Measurements from ENCODE around the gene RSBN1.

The RSBN1 gene

DNA sequence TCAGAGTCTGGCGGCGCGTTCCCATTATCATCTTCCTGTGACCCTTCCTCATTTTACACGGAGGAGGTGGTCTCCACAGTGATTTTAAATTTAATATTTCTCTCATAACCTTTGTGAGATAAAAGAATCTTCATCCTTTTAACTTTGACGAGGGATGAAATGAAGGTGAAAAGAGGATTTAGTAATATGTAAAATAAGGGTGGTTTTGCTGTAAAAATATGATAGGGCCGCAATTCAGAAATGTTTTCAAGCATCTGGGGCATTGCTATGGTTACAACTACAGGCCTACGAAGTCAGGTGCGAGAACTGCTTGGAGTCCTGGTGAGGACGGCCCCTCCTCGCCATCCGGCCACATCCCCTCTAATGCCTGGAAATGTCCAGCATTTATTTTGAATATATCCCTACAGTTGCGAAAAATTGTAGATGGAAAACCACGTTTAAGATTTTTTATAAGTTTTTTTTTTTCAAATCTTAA lies 422 bp upstream of the RSBN1 start:
- no peak for DNase-seq (ENCODE audit: low spot score)

DNA sequence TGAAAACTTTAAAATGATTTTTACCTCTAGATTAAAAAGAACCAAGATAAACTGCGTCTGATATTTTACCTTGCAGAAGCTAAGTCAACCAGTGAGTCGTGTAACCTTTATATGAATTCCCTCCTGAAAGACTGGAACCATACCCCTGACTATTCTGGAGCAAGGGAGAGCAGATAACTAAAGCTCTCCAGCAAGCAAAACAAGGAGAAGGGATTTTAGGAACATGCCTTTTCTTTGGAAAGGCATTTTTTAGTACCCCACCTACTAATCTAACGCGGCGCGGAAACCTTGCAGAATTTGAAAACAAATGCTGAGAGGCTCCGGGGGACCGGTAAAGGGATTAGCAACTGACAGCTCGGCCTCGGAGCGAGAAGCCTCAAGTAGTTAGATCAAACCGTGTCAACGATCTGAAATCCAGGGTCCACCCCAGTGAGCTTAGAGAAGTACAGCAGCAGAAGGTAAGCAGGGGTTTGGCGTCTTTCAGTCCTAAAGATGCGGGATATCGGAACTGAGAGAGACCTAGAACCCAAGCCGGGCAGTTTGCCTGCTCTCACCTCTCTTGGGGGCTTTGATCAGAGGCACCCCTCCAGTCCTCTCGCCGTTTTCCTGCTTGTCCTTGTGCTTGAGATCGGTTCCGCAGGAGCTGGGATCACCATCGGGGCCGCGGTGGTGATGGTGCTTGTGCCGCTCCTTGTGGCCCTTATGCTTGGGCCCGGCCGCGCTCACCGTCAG lies 954 bp downstream of the RSBN1 start:
- peak; percentile 39 for DNase-seq (ENCODE audit: low spot score)

DNA sequence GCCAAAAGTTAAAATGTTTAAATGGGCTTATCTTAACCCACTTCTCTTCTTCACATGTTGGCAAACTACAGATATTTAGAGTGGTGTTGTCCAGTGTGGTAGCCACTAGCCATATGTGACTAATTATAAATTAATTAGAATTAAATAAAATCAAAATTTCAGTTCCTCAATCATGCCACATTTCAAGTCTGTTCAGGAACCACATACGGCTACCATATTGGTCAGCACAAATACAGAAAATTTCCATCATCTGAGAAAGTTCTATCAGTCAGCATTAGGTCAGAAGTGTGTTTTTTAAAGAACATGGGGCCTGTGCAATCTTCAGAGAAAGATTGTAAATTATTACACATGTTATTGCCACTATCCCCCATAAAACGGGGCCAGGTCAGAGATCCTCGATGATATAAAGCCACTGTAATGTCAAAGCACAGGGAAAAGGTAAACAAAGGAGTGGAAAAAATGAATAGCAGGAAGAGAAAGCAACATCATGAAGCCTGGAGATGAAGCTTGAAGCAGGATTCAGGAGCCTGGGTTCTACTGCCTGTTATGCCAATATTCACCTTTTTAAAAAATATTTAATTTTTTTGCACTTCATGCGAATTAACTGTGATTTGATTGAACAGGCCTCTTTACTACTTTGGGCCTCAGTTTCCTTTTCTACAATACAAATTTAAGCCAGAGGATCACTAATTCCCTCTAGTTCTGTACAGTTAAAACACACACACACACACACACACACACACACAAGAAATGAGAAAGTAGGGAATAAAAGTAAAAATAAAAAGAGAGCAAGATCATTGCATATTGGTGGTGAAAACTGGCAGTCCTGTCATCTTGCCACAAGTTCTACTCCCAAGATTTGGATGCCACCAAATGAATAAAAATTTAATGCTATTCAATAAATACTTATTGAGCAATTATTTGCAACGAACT lies 2.3 kb downstream of the RSBN1 start:
- peak; percentile 16 for DNase-seq (ENCODE audit: low spot score)

GRCh38 chr1:113808450-113809195 lies 3.7 kb downstream of the RSBN1 start:
- DNase-seq (ENCODE audit: low spot score) = no peak

DNA sequence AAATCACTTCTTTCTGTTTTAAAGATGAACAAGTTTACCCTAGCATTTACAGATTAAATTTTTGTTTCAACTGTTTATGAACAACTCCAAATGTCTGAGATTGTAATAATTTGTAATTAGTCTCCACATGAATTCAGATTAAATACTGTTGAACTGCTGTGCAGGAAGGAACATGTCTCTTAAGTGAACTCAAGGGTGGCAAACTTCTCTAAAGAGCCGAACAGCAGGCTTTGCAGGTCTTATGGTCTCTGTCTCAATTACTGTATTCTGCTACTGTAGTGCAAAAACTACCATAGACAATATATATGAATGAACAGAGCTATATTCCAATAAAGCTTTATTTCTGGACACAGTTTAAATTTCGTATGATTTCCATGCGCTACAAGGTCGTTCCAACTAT lies 6.6 kb downstream of the RSBN1 start:
- no peak for DNase-seq (ENCODE audit: low spot score)

GRCh38 chr1:113805256-113805531 lies 7.1 kb downstream of the RSBN1 start:
- no peak for DNase-seq (ENCODE audit: low spot score)

GRCh38 chr1:113804421-113805255 lies 7.6 kb downstream of the RSBN1 start:
- peak; percentile 42 for DNase-seq (ENCODE audit: low spot score)

DNA sequence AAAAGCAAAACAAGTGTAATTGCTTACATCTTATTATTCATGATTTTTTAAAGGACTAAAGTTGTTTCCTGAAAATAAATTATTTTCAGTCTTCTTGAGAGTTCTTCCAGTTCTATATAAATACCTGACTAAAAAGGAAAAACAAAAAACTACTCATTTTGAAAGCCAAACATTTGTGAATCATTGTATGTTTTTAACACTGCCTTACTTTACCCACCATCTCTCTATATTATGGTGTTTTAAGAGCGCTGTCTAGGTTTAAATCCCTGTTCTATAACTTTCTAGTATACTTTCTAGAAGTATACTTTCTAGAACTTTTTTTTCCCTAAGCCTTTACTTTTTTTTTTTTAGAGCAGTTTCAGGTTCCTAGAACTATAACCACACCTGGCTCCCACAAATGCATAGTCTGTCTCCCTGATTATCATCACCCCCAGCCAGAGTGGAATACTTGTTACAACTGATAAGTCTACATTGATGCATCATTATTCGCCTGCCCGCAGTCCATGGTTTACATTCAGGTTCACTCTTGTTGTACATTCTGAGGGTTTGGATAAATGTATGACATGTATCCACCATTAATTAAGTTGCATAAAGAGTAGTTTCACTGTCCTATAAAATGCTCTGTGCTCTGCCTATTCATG lies 9.8 kb downstream of the RSBN1 start:
- no peak for DNase-seq (ENCODE audit: low spot score)

GRCh38 chr1:113800487-113800886 lies 11.8 kb downstream of the RSBN1 start:
- DNase-seq (ENCODE audit: low spot score) = no peak

GRCh38 chr1:113797472-113797871 lies 14.8 kb downstream of the RSBN1 start:
- DNase-seq (ENCODE audit: low spot score) = no peak

GRCh38 chr1:113793878-113794834 lies 18.1 kb downstream of the RSBN1 start:
- no peak for DNase-seq (ENCODE audit: low spot score)

- no peak for DNase-seq (ENCODE audit: low spot score)
Observed at GRCh38 chr1:113792986-113793385, 19.3 kb downstream of the RSBN1 start.

DNA sequence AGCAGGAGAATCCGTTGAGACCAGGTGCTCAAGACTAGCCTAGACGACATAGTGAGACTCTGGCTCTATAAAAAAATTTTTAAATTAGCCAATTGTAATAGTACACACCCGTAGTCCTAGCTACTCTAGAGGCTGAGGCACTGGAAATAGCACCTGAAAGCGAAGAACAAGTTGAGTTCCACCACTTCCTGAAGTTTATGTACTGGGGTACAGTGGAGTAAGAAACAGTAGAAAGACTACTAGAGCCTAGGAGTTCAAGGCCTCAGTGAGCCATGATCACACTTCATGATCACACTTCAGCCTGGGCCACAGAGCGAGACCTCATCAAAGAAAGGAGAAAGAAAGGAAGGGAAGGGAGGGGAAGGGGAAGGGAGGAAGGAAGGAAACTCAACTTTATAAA lies 19.8 kb downstream of the RSBN1 start:
- no peak for DNase-seq (ENCODE audit: low spot score)

GRCh38 chr1:113788802-113789201 lies 23.5 kb downstream of the RSBN1 start:
- DNase-seq (ENCODE audit: low spot score) = no peak

DNA sequence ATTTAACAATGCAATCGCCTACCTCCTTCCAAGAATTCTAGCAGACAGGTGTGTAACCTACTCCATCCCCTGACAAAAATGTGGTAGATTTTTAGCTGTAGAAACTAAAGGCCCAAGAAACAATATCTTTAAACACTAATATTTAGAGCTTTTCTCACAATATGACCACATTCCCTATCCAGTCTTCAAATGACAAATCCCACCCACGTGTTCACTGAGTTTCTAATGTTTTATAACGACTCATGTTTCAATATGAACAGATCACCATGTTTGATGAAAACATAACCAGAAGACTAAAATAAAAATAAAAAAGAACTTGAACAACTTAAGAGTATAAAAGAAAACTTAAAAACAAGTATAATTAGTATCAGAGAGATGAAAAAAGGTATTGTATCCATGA lies 24.6 kb downstream of the RSBN1 start:
- DNase-seq (ENCODE audit: low spot score) = no peak

DNA sequence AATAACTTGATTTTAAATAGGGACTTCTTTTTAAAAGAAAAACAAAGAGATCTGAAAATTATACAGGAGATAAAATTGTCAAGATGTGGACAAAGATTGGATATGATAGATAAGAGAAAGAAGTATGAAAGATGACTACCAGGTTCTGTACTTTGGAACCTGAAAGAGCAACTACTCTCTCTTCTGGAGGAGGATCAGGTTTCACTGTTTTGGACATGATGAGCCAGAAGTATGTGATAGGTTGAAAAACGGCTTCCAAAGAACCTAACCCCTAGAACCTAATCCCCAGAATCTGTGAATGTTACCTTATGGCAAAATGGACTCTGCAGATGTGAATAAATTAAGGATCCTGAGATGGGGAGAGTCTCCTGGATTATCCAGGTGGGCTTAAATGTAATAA lies 26.2 kb downstream of the RSBN1 start:
- no peak for DNase-seq (ENCODE audit: low spot score)

DNA sequence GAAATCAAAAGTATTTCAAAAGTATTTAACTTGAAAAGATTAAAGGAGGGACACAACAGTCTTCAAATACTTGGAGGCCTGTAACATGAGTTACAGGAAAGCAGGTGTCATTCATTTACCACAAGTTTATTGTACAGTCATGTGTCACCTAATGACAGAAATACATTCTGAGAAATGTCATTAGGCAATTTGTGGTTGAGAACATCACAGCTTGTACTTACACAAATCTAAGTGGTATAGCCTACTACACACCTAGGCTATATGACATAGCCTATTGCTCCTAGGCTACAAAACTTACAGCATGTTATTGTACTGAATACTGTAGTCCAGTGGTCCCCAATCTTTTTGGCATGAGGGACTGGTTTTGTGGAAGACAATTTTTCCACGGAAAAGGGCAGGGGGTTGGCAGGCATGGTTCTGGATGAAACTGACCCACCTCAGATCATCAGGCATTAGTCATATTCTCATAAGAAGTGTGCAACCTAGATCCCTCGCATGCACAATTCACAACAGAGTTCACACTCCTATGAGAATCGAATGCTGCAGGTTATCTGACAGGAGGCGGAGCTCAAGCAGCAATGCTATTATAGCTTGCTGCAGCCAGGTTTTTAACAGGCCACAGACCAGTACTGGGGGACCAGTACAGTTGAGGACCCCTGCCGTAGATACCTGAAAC lies 28.0 kb downstream of the RSBN1 start:
- DNase-seq (ENCODE audit: low spot score) = no peak

DNA sequence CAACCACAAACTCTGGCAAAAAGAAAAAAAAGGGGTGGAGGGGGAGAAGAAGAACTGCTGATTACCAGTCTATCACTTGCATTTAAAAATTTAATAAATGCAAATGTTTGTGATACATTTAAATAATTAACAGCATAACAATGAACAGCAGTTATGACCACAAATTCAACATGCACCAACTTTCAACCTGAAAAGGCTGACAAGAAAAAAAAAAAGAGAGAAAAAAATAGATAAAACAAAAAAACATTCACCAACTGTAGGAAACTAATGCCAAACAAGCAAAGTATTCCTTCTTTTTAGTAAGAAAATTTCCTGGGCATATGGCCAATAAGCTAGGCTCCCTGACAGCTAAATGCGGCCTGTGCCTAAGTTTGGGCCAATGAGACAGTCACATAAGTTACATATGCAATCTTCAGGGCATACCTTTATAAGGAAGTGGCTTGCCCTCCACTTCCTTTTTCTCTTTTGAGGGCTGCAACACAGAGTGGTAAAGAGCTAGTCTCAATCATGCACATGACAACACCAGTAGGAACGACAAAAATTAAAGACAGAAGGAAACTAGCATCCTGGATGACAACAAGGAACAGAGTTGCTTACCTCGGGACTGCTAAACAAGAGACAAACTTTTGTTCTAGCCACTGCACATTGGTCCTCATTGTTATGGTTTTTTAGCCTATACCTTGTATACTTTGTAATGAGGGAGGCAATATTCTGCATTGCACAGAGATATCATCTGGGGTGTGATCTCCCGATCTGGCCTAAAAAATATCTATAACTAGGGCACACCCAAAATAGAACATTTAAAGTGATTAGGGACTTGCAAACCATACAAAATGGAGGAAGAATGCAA lies 28.8 kb downstream of the RSBN1 start:
- no peak for DNase-seq (ENCODE audit: low spot score)

DNA sequence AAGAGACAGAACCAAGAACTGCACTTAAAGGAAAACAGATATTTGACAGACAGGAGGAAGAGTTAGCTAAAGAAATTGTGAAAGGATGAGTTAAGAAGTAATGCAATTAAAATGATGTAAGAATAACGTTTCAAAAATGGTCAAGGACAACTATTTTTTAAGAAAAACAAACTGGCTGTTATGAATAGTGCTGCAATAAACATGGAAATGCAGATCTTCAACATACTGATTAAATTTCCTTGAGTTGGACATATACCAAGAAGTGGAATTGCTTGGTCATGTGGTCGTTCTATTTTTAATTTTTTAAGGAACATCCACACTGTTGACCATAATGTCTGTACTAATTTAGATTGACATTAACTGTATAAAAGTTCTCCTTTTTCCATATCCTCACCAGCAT lies 29.9 kb downstream of the RSBN1 start:
- no peak for DNase-seq (ENCODE audit: low spot score)
